ENCODE measurements around the gene TGFBR1. TPM values are rescaled to one million over a fixed set of nuclear protein-coding genes. Genes with fewer than 3 reads are reported as not detected.
A peak's percentile ranks its signal among the peaks of the same experiment; 100 is the strongest.

TGFBR1 gene
- total RNA-seq, 1 donor from 2014 or later: 203 TPM

GRCh38 chr9:99058964-99059921 is 45.7 kb upstream of the TGFBR1 start:
- Histone ChIP-seq H3K4me2 (ENCODE audit: low read length) (peak overlapping the region; percentile 80), H3K27ac (ENCODE audit: low read depth, low read length) (peak overlapping the region; percentile 38), H3K9me3 (ENCODE audit: insufficient read depth, low read depth, low read length) (no peaks in the 10 kb centered on the region), H3K36me3 (ENCODE audit: insufficient read depth, low read length) (no peaks in the 10 kb centered on the region), H3K4me1 (ENCODE audit: insufficient read depth, low read length) (peaks cover 55% of the 10 kb centered on the region), H3K9ac (ENCODE audit: low read length) (no peak overlapping the region), H3K27me3 (ENCODE audit: insufficient read depth, low read length) (peaks cover 9% of the 10 kb centered on the region), H3K79me2 (ENCODE audit: insufficient read depth, low read length) (no peaks in the 10 kb centered on the region), H3K4me3 (ENCODE audit: insufficient read depth, low read depth, low read length) (no peak overlapping the region), H2AFZ (ENCODE audit: low read depth, low read length) (no peak overlapping the region), H4K20me1 (ENCODE audit: insufficient read depth, low read length) (no peaks in the 10 kb centered on the region)
- Mint-ChIP-seq H3K27me3 (ENCODE audit: low read depth, unreplicated experiment) (peaks cover 26% of the 10 kb centered on the region), H3K27ac (ENCODE audit: unreplicated experiment) (peak overlapping the region; percentile 59), H3K4me3 (ENCODE audit: unreplicated experiment) (no peak overlapping the region), H3K36me3 (ENCODE audit: low read depth, unreplicated experiment) (peaks cover 9% of the 10 kb centered on the region), H3K9me3 (ENCODE audit: unreplicated experiment) (peaks cover 8% of the 10 kb centered on the region), H3K4me1 (ENCODE audit: low read depth, unreplicated experiment) (peaks cover 45% of the 10 kb centered on the region)
- TF ChIP-seq CTCF (IDR thresholded peaks at IDR 0.05; ENCODE audit: insufficient read depth, low read depth, low read length): no peak
- TF ChIP-seq EZH2 (IDR thresholded peaks at IDR 0.05; ENCODE audit: insufficient read depth, low read length): no peak
- no peak for DNase-seq (ENCODE audit: low read depth)
- no peak for FAIRE-seq

GRCh38 chr9:99060621-99061020 is 44.3 kb upstream of the TGFBR1 start:
- H3K9me3 Mint-ChIP-seq (ENCODE audit: unreplicated experiment): peaks cover 9% of the 10 kb centered on the region
- no peak overlapping the region for H3K4me2 ChIP-seq (ENCODE audit: low read length)
- H3K27ac ChIP-seq (ENCODE audit: low read depth, low read length): no peak overlapping the region
- H3K4me1 Mint-ChIP-seq (ENCODE audit: low read depth, unreplicated experiment): peaks cover 37% of the 10 kb centered on the region
- H3K4me3 Mint-ChIP-seq (ENCODE audit: unreplicated experiment): no peak overlapping the region
- H3K36me3 ChIP-seq (ENCODE audit: insufficient read depth, low read length): no peaks in the 10 kb centered on the region
- H3K27ac Mint-ChIP-seq (ENCODE audit: unreplicated experiment): no peak overlapping the region
- H3K79me2 ChIP-seq (ENCODE audit: insufficient read depth, low read length): no peaks in the 10 kb centered on the region
- no peaks in the 10 kb centered on the region for H4K20me1 ChIP-seq (ENCODE audit: insufficient read depth, low read length)
- TF ChIP-seq EZH2 (IDR thresholded peaks at IDR 0.05; ENCODE audit: insufficient read depth, low read length) (no peak), CTCF (IDR thresholded peaks at IDR 0.05; ENCODE audit: insufficient read depth, low read depth, low read length) (no peak)
- DNase-seq (ENCODE audit: low read depth) (no peak), FAIRE-seq (no peak)
- H3K4me1 ChIP-seq (ENCODE audit: insufficient read depth, low read length): peaks cover 41% of the 10 kb centered on the region
- peaks cover 9% of the 10 kb centered on the region for H3K27me3 ChIP-seq (ENCODE audit: insufficient read depth, low read length)
- no peak overlapping the region for H3K9ac ChIP-seq (ENCODE audit: low read length)
- H3K4me3 ChIP-seq (ENCODE audit: insufficient read depth, low read depth, low read length): no peak overlapping the region
- H3K36me3 Mint-ChIP-seq (ENCODE audit: low read depth, unreplicated experiment): peaks cover 11% of the 10 kb centered on the region
- H3K9me3 ChIP-seq (ENCODE audit: insufficient read depth, low read depth, low read length): no peaks in the 10 kb centered on the region
- no peak overlapping the region for H2AFZ ChIP-seq (ENCODE audit: low read depth, low read length)
- H3K27me3 Mint-ChIP-seq (ENCODE audit: low read depth, unreplicated experiment): peaks cover 29% of the 10 kb centered on the region

GRCh38 chr9:99062549-99062948 is 42.4 kb upstream of the TGFBR1 start:
- Histone ChIP-seq H3K79me2 (ENCODE audit: insufficient read depth, low read length) (no peaks in the 10 kb centered on the region), H3K4me2 (ENCODE audit: low read length) (no peak overlapping the region), H3K4me1 (ENCODE audit: insufficient read depth, low read length) (peaks cover 29% of the 10 kb centered on the region), H3K27me3 (ENCODE audit: insufficient read depth, low read length) (peaks cover 9% of the 10 kb centered on the region), H4K20me1 (ENCODE audit: insufficient read depth, low read length) (no peaks in the 10 kb centered on the region), H2AFZ (ENCODE audit: low read depth, low read length) (no peak overlapping the region), H3K27ac (ENCODE audit: low read depth, low read length) (no peak overlapping the region), H3K9me3 (ENCODE audit: insufficient read depth, low read depth, low read length) (no peaks in the 10 kb centered on the region), H3K36me3 (ENCODE audit: insufficient read depth, low read length) (no peaks in the 10 kb centered on the region), H3K9ac (ENCODE audit: low read length) (no peak overlapping the region), H3K4me3 (ENCODE audit: insufficient read depth, low read depth, low read length) (no peak overlapping the region)
- TF ChIP-seq EZH2 (IDR thresholded peaks at IDR 0.05; ENCODE audit: insufficient read depth, low read length) (no peak), CTCF (IDR thresholded peaks at IDR 0.05; ENCODE audit: insufficient read depth, low read depth, low read length) (no peak)
- peaks cover 33% of the 10 kb centered on the region for H3K4me1 Mint-ChIP-seq (ENCODE audit: low read depth, unreplicated experiment)
- peaks cover 10% of the 10 kb centered on the region for H3K36me3 Mint-ChIP-seq (ENCODE audit: low read depth, unreplicated experiment)
- no peak overlapping the region for H3K4me3 Mint-ChIP-seq (ENCODE audit: unreplicated experiment)
- H3K27ac Mint-ChIP-seq (ENCODE audit: unreplicated experiment): no peak overlapping the region
- DNase-seq (ENCODE audit: low read depth): no peak
- no peak for FAIRE-seq
- H3K9me3 Mint-ChIP-seq (ENCODE audit: unreplicated experiment): peaks cover 3% of the 10 kb centered on the region
- peaks cover 29% of the 10 kb centered on the region for H3K27me3 Mint-ChIP-seq (ENCODE audit: low read depth, unreplicated experiment)
